ENCODE data around the gene NFX1.

NFX1 gene

GRCh38 chr9:33290247-33291030 lies at the start of gene NFX1:
Gene NFX1, plus strand, starts transcription at chr9:33290516. Its CDS starts 57 bp downstream, at chr9:33290573.
- H3K4me1 ChIP-seq (ENCODE audit: insufficient read depth, low read length), result peaks cover 28% of the 10 kb centered on the region
- H3K9me3 ChIP-seq (ENCODE audit: low read length), result no peaks in the 10 kb centered on the region
- H3K9ac ChIP-seq (ENCODE audit: low read length), result peak within 1 kb of the TSS; percentile 92
- peak within 1 kb of the TSS; percentile 92 for H3K4me3 ChIP-seq (ENCODE audit: low read depth in 1 of 2, low read length in 2 of 2)
- H3K27me3 ChIP-seq (ENCODE audit: control insufficient read depth in 1 of 2, insufficient read depth in 2 of 2, low read length in 2 of 2), result no peaks in the 10 kb centered on the region
- H3K27ac ChIP-seq (ENCODE audit: low read depth, low read length), result peak within 1 kb of the TSS; percentile 87
- peaks cover 20% of the 10 kb centered on the region for H3K36me3 ChIP-seq (ENCODE audit: insufficient read depth, low read length)

GRCh38 chr9:33241298-33241697 lies 49.0 kb upstream of the NFX1 start:
- Histone ChIP-seq H3K9ac (ENCODE audit: low read length) (no peak overlapping the region), H3K27ac (ENCODE audit: low read depth, low read length) (no peak overlapping the region), H3K4me3 (ENCODE audit: low read depth in 1 of 2, low read length in 2 of 2) (no peak overlapping the region), H3K36me3 (ENCODE audit: insufficient read depth, low read length) (no peaks in the 10 kb centered on the region), H3K4me1 (ENCODE audit: insufficient read depth, low read length) (no peaks in the 10 kb centered on the region), H3K27me3 (ENCODE audit: control insufficient read depth in 1 of 2, insufficient read depth in 2 of 2, low read length in 2 of 2) (no peaks in the 10 kb centered on the region), H3K9me3 (ENCODE audit: low read length) (no peaks in the 10 kb centered on the region)

- H3K4me3 ChIP-seq (ENCODE audit: low read depth in 1 of 2, low read length in 2 of 2), result no peak overlapping the region
- no peaks in the 10 kb centered on the region for H3K27me3 ChIP-seq (ENCODE audit: control insufficient read depth in 1 of 2, insufficient read depth in 2 of 2, low read length in 2 of 2)
- H3K27ac ChIP-seq (ENCODE audit: low read depth, low read length), result no peak overlapping the region
- H3K9me3 ChIP-seq (ENCODE audit: low read length), result no peaks in the 10 kb centered on the region
- H3K4me1 ChIP-seq (ENCODE audit: insufficient read depth, low read length), result no peaks in the 10 kb centered on the region
- no peaks in the 10 kb centered on the region for H3K36me3 ChIP-seq (ENCODE audit: insufficient read depth, low read length)
- no peak overlapping the region for H3K9ac ChIP-seq (ENCODE audit: low read length)
These were observed 47.6 kb upstream of the NFX1 start for GRCh38 chr9:33242609-33243134.

- Histone ChIP-seq H3K27me3 (ENCODE audit: control insufficient read depth in 1 of 2, insufficient read depth in 2 of 2, low read length in 2 of 2) (no peaks in the 10 kb centered on the region), H3K27ac (ENCODE audit: low read depth, low read length) (no peak overlapping the region), H3K4me3 (ENCODE audit: low read depth in 1 of 2, low read length in 2 of 2) (no peak overlapping the region), H3K9me3 (ENCODE audit: low read length) (no peaks in the 10 kb centered on the region), H3K4me1 (ENCODE audit: insufficient read depth, low read length) (no peaks in the 10 kb centered on the region), H3K36me3 (ENCODE audit: insufficient read depth, low read length) (peaks cover 11% of the 10 kb centered on the region), H3K9ac (ENCODE audit: low read length) (no peak overlapping the region)
These were observed 46.1 kb upstream of the NFX1 start for GRCh38 chr9:33244137-33244784.

GRCh38 chr9:33245341-33245740 lies 45.0 kb upstream of the NFX1 start:
- Histone ChIP-seq H3K36me3 (ENCODE audit: insufficient read depth, low read length) (peaks cover 11% of the 10 kb centered on the region), H3K4me3 (ENCODE audit: low read depth in 1 of 2, low read length in 2 of 2) (no peak overlapping the region), H3K9me3 (ENCODE audit: low read length) (no peaks in the 10 kb centered on the region), H3K9ac (ENCODE audit: low read length) (no peak overlapping the region), H3K27ac (ENCODE audit: low read depth, low read length) (no peak overlapping the region), H3K27me3 (ENCODE audit: control insufficient read depth in 1 of 2, insufficient read depth in 2 of 2, low read length in 2 of 2) (no peaks in the 10 kb centered on the region), H3K4me1 (ENCODE audit: insufficient read depth, low read length) (no peaks in the 10 kb centered on the region)

- no peak overlapping the region for H3K27ac ChIP-seq (ENCODE audit: low read depth, low read length)
- no peak overlapping the region for H3K9ac ChIP-seq (ENCODE audit: low read length)
- H3K27me3 ChIP-seq (ENCODE audit: control insufficient read depth in 1 of 2, insufficient read depth in 2 of 2, low read length in 2 of 2), result no peaks in the 10 kb centered on the region
- no peaks in the 10 kb centered on the region for H3K4me1 ChIP-seq (ENCODE audit: insufficient read depth, low read length)
- no peaks in the 10 kb centered on the region for H3K9me3 ChIP-seq (ENCODE audit: low read length)
- H3K4me3 ChIP-seq (ENCODE audit: low read depth in 1 of 2, low read length in 2 of 2), result no peak overlapping the region
- H3K36me3 ChIP-seq (ENCODE audit: insufficient read depth, low read length), result peaks cover 11% of the 10 kb centered on the region
These were observed 44.0 kb upstream of the NFX1 start for GRCh38 chr9:33246269-33246860.

- H3K27ac ChIP-seq (ENCODE audit: low read depth, low read length), result no peak overlapping the region
These were observed 41.7 kb upstream of the NFX1 start for GRCh38 chr9:33248606-33249005.

GRCh38 chr9:33249087-33249658 lies 41.1 kb upstream of the NFX1 start:
- Histone ChIP-seq H3K9me3 (ENCODE audit: low read length) (no peaks in the 10 kb centered on the region), H3K27ac (ENCODE audit: low read depth, low read length) (no peak overlapping the region), H3K4me1 (ENCODE audit: insufficient read depth, low read length) (no peaks in the 10 kb centered on the region), H3K27me3 (ENCODE audit: control insufficient read depth in 1 of 2, insufficient read depth in 2 of 2, low read length in 2 of 2) (no peaks in the 10 kb centered on the region), H3K4me3 (ENCODE audit: low read depth in 1 of 2, low read length in 2 of 2) (no peak overlapping the region), H3K9ac (ENCODE audit: low read length) (no peak overlapping the region), H3K36me3 (ENCODE audit: insufficient read depth, low read length) (peaks cover 18% of the 10 kb centered on the region)

More at GRCh38 chr9:33248606-33249005, 41.7 kb upstream of the NFX1 start:
- H3K36me3 ChIP-seq (ENCODE audit: insufficient read depth, low read length), result peaks cover 18% of the 10 kb centered on the region
- H3K4me1 ChIP-seq (ENCODE audit: insufficient read depth, low read length), result no peaks in the 10 kb centered on the region
- H3K9me3 ChIP-seq (ENCODE audit: low read length), result no peaks in the 10 kb centered on the region
- H3K4me3 ChIP-seq (ENCODE audit: low read depth in 1 of 2, low read length in 2 of 2), result no peak overlapping the region
- H3K9ac ChIP-seq (ENCODE audit: low read length), result no peak overlapping the region
- no peaks in the 10 kb centered on the region for H3K27me3 ChIP-seq (ENCODE audit: control insufficient read depth in 1 of 2, insufficient read depth in 2 of 2, low read length in 2 of 2)

GRCh38 chr9:33249983-33250382 lies 40.3 kb upstream of the NFX1 start:
- Histone ChIP-seq H3K27ac (ENCODE audit: low read depth, low read length) (no peak overlapping the region), H3K9me3 (ENCODE audit: low read length) (no peaks in the 10 kb centered on the region), H3K4me3 (ENCODE audit: low read depth in 1 of 2, low read length in 2 of 2) (no peak overlapping the region), H3K4me1 (ENCODE audit: insufficient read depth, low read length) (no peaks in the 10 kb centered on the region), H3K9ac (ENCODE audit: low read length) (no peak overlapping the region), H3K36me3 (ENCODE audit: insufficient read depth, low read length) (peaks cover 26% of the 10 kb centered on the region), H3K27me3 (ENCODE audit: control insufficient read depth in 1 of 2, insufficient read depth in 2 of 2, low read length in 2 of 2) (no peaks in the 10 kb centered on the region)

- Histone ChIP-seq H3K27ac (ENCODE audit: low read depth, low read length) (no peak overlapping the region), H3K4me1 (ENCODE audit: insufficient read depth, low read length) (no peaks in the 10 kb centered on the region), H3K36me3 (ENCODE audit: insufficient read depth, low read length) (peaks cover 32% of the 10 kb centered on the region), H3K9ac (ENCODE audit: low read length) (no peak overlapping the region), H3K27me3 (ENCODE audit: control insufficient read depth in 1 of 2, insufficient read depth in 2 of 2, low read length in 2 of 2) (no peaks in the 10 kb centered on the region), H3K9me3 (ENCODE audit: low read length) (no peaks in the 10 kb centered on the region), H3K4me3 (ENCODE audit: low read depth in 1 of 2, low read length in 2 of 2) (no peak overlapping the region)
These were observed 39.8 kb upstream of the NFX1 start for GRCh38 chr9:33250458-33250995.

GRCh38 chr9:33254211-33254610 lies 36.1 kb upstream of the NFX1 start:
- Histone ChIP-seq H3K27ac (ENCODE audit: low read depth, low read length) (no peak overlapping the region), H3K4me1 (ENCODE audit: insufficient read depth, low read length) (no peaks in the 10 kb centered on the region), H3K9me3 (ENCODE audit: low read length) (no peaks in the 10 kb centered on the region), H3K4me3 (ENCODE audit: low read depth in 1 of 2, low read length in 2 of 2) (no peak overlapping the region), H3K27me3 (ENCODE audit: control insufficient read depth in 1 of 2, insufficient read depth in 2 of 2, low read length in 2 of 2) (no peaks in the 10 kb centered on the region), H3K36me3 (ENCODE audit: insufficient read depth, low read length) (peaks cover 50% of the 10 kb centered on the region), H3K9ac (ENCODE audit: low read length) (no peak overlapping the region)
